DLD1 (cell line): ENCODE data around the gene SHC4.
"Not testable (repeated sequence)": the region's sequence is repeated elsewhere in the genome, so short reads cannot be mapped to it uniquely, and the experiment has no call there.

Experiments used
- in situ Hi-C: cut with HindIII; loops from 2 replicates; pipeline ENCODE4 v1.10.0; 2017; ENCODE audit warnings: low sequenced_read_pairs

Gene SHC4

GRCh38 chr15:48928877-48929538 is 34.7 kb downstream of the SHC4 start:
- in situ Hi-C loops = no loop called here

GRCh38 chr15:48925714-48926223 is 38.0 kb downstream of the SHC4 start:
- in situ Hi-C loops = no loop called here

GRCh38 chr15:48924528-48925393 is 39.0 kb downstream of the SHC4 start:
- in situ Hi-C loops = no loop called here

GRCh38 chr15:48922046-48922445 is 41.7 kb downstream of the SHC4 start:
- in situ Hi-C loops = no loop called here

GRCh38 chr15:48916721-48917120 is 47.0 kb downstream of the SHC4 start:
- in situ Hi-C loops = no loop called here

- in situ Hi-C loops = no loop called here
Measured at GRCh38 chr15:48915861-48916260, 47.9 kb downstream of the SHC4 start.

GRCh38 chr15:48914717-48915116 is 49.0 kb downstream of the SHC4 start:
- in situ Hi-C loops = no loop called here

GRCh38 chr15:48913141-48913540 is 50.6 kb downstream of the SHC4 start:
- in situ Hi-C loops = no loop called here

- in situ Hi-C loops = not testable (repeated sequence)
Measured at GRCh38 chr15:48910554-48910953, 53.2 kb downstream of the SHC4 start.

GRCh38 chr15:48909313-48909712 is 54.4 kb downstream of the SHC4 start:
- in situ Hi-C loops = not testable (repeated sequence)

- in situ Hi-C loops = no loop called here
Measured at GRCh38 chr15:48905847-48906246, 57.9 kb downstream of the SHC4 start.

GRCh38 chr15:48905216-48905615 is 58.5 kb downstream of the SHC4 start:
- in situ Hi-C loops = no loop called here

GRCh38 chr15:48904758-48905157 is 59.0 kb downstream of the SHC4 start:
- in situ Hi-C loops = no loop called here

GRCh38 chr15:48899793-48900192 is 63.9 kb downstream of the SHC4 start:
- in situ Hi-C loops = no loop called here

GRCh38 chr15:48898446-48898845 is 65.3 kb downstream of the SHC4 start:
- in situ Hi-C loops = no loop called here

- in situ Hi-C loops = no loop called here
Measured at GRCh38 chr15:48898032-48898431, 65.7 kb downstream of the SHC4 start.

GRCh38 chr15:48896869-48897814 is 66.6 kb downstream of the SHC4 start:
- in situ Hi-C loops = no loop called here

GRCh38 chr15:48893311-48893710 is 70.4 kb downstream of the SHC4 start:
- in situ Hi-C loops = no loop called here

- in situ Hi-C loops = no loop called here
Measured at GRCh38 chr15:48891232-48891765, 72.4 kb downstream of the SHC4 start.

- in situ Hi-C loops = no loop called here
Measured at GRCh38 chr15:48890375-48890972, 73.2 kb downstream of the SHC4 start.
